ENCODE results near the gene SMARCB1.

The SMARCB1 gene

DNA sequence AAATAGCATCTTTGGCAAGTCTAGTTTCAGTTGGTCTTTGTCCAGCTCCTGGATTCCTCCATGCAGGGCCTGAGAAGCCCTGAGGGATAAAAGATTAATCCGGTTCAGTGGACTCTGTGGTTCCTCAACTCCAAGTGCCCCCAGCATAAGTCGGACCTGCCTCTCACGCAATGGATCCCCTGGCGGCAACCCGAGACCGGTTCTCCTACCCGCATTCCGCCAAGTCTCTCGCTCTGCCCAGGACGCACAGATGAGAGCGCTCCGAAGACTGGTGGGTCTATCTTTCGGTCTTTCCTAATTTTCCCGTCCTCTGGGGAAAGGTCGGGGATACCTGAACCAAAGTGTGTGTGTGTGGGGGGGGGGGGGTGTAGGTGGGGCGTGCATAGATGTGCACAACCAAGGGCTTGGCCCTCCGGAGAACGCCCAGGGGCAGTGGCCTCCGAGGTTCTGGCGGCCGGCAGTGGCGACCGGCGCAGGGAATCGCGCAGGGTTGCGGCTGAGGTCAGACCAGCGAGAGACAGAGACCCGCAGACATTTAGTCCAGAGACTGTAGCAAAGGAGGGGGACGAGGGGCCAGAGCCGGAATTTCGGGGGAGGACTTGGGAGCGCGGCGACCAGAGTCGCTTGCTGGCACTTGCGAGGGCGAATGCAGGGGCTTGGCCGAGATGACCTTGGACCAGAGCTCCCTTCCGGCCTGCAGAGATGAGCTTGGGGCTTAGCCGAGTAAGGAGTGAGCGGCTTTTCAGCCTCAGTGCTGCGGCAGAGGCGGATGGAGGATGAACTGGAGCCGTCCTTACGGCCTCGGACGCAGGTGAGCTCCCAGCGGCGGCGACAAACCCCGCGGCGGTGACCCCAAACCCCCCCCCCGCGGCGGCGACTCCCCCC is 70.2 kb downstream of the SMARCB1 start:
- no peak for TF ChIP-seq ZNF8 (CRISPR knock-in tag; IDR thresholded peaks at IDR 0.05)
- no peak for TF ChIP-seq PPARA (CRISPR knock-in tag; IDR thresholded peaks at IDR 0.05; ENCODE audit: borderline replicate concordance)
- no peak for TF ChIP-seq ZC3H10 (CRISPR knock-in tag; IDR thresholded peaks at IDR 0.05)
- TF ChIP-seq CSDC2 (CRISPR knock-in tag; IDR thresholded peaks at IDR 0.05), result no peak
- TF ChIP-seq, protein P1, sequence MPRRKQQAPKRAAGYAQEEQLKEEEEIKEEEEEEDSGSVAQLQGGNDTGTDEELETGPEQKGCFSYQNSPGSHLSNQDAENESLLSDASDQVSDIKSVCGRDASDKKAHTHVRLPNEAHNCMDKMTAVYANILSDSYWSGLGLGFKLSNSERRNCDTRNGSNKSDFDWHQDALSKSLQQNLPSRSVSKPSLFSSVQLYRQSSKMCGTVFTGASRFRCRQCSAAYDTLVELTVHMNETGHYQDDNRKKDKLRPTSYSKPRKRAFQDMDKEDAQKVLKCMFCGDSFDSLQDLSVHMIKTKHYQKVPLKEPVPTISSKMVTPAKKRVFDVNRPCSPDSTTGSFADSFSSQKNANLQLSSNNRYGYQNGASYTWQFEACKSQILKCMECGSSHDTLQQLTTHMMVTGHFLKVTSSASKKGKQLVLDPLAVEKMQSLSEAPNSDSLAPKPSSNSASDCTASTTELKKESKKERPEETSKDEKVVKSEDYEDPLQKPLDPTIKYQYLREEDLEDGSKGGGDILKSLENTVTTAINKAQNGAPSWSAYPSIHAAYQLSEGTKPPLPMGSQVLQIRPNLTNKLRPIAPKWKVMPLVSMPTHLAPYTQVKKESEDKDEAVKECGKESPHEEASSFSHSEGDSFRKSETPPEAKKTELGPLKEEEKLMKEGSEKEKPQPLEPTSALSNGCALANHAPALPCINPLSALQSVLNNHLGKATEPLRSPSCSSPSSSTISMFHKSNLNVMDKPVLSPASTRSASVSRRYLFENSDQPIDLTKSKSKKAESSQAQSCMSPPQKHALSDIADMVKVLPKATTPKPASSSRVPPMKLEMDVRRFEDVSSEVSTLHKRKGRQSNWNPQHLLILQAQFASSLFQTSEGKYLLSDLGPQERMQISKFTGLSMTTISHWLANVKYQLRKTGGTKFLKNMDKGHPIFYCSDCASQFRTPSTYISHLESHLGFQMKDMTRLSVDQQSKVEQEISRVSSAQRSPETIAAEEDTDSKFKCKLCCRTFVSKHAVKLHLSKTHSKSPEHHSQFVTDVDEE (CRISPR knock-in tag; IDR thresholded peaks at IDR 0.05), result peak; percentile 30; the same call in 1 of the 2 replicates
- no peak for TF ChIP-seq SNAI2 (CRISPR knock-in tag; IDR thresholded peaks at IDR 0.05)
- no peak for TF ChIP-seq ZNF565 (CRISPR knock-in tag; conservative IDR thresholded peaks at IDR 0.05; ENCODE audit: low read depth)
- no peak for TF ChIP-seq TCF4 (CRISPR knock-in tag; IDR thresholded peaks at IDR 0.05; ENCODE audit: borderline replicate concordance)
- TF ChIP-seq ZFP3 (CRISPR knock-in tag; IDR thresholded peaks at IDR 0.05), result no peak
- TF ChIP-seq OSR1 (CRISPR knock-in tag; IDR thresholded peaks at IDR 0.05), result no peak
- no peak for TF ChIP-seq ARNTL (CRISPR knock-in tag; IDR thresholded peaks at IDR 0.05; ENCODE audit: borderline replicate concordance, low read depth)
- 0 out of 2 replicates have a peak, but pooled peaks have one; percentile 51 for TF ChIP-seq GLIS3 (CRISPR knock-in tag; IDR thresholded peaks at IDR 0.05)
- TF ChIP-seq, protein P2, sequence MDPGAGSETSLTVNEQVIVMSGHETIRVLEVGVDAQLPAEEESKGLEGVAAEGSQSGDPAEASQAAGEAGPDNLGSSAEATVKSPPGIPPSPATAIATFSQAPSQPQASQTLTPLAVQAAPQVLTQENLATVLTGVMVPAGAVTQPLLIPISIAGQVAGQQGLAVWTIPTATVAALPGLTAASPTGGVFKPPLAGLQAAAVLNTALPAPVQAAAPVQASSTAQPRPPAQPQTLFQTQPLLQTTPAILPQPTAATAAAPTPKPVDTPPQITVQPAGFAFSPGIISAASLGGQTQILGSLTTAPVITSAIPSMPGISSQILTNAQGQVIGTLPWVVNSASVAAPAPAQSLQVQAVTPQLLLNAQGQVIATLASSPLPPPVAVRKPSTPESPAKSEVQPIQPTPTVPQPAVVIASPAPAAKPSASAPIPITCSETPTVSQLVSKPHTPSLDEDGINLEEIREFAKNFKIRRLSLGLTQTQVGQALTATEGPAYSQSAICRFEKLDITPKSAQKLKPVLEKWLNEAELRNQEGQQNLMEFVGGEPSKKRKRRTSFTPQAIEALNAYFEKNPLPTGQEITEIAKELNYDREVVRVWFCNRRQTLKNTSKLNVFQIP (CRISPR knock-in tag; IDR thresholded peaks at IDR 0.05; ENCODE audit: borderline replicate concordance, low read depth), result no peak
- TF ChIP-seq BACH2 (CRISPR knock-in tag; IDR thresholded peaks at IDR 0.05; ENCODE audit: borderline replicate concordance), result no peak
- no peak for TF ChIP-seq ZFP30 (CRISPR knock-in tag; IDR thresholded peaks at IDR 0.05)
- no peak for TF ChIP-seq TOX (CRISPR knock-in tag; IDR thresholded peaks at IDR 0.05; ENCODE audit: borderline replicate concordance)
- no peak for TF ChIP-seq ESRRG (CRISPR knock-in tag; IDR thresholded peaks at IDR 0.05)
- no peak for TF ChIP-seq RARB (CRISPR knock-in tag; IDR thresholded peaks at IDR 0.05)
- peak; percentile 68 for ATAC-seq

DNA sequence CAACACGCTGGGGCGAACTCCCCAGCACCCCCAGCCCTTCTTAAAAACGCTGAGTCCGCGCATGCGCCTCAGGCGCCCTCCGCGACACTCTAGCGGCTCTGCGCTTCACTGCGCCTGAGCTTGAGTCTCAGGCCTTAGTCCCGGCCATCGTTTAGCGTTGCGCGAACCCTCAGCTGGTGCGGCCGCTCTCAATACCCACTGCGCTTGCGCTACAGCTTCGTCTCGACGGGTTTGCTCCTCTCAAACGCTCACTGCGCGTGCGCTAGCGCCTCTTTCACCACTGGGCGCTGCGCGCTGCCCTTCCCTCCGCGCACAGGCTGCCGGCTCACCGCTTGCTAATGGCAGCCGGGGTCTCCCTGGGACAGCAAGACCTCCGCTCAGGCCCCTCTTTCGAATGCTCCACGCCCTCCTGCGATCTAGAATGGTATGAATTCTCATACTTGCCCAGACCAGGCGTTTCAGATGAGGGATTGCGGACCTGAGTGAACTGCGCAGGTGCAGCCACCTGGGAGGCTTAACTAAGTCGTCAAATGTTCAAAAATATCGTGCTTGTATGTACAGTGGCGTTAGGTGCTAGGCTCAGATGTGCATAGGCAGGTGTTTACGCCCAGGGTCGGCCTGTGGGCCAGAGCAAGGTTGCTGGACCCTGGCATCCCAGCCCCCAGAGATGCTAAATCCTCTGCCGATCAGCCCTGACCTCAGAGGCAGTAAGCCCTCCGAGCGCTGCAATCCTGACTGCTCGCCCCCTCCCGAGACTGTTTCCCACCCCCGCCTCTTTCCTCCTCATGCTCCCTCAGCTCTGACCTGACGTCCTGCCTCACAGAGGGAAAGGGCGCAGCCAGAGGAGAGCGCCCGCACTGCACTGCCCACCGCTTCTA is 71.1 kb downstream of the SMARCB1 start, which contains the start of gene SLC2A11:
Gene SLC2A11, plus strand, starts transcription at position 270 of the 878 bp plus-strand sequence. Its CDS starts 125 bp downstream, at position 395.
- no peak for TF ChIP-seq BACH2 (CRISPR knock-in tag; IDR thresholded peaks at IDR 0.05; ENCODE audit: borderline replicate concordance)
- peak; percentile 10; the same call in 1 of the 2 replicates for TF ChIP-seq ZNF70 (CRISPR knock-in tag; IDR thresholded peaks at IDR 0.05)
- ATAC-seq, result peak; percentile 96

DNA sequence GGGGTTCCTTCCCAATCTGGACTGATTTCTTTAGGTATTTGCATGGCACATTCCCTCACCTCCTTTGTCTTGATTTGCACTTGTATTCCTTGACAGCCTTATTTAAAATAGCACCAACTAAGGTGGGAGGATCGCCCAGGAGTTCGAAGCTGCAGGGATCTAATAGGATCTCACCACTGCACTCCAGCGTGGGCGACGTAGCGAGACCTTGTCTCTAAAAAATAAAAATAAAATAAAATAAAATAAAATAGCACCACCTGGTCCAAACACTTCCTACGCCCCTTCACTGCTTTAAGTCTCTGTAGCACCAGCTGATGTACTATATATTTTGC is 71.7 kb downstream of the SMARCB1 start:
- no peak for ATAC-seq
- TF ChIP-seq ZNF70 (CRISPR knock-in tag; IDR thresholded peaks at IDR 0.05) (no peak), BACH2 (CRISPR knock-in tag; IDR thresholded peaks at IDR 0.05; ENCODE audit: borderline replicate concordance) (no peak), ZC3H10 (CRISPR knock-in tag; IDR thresholded peaks at IDR 0.05) (no peak), TCF4 (CRISPR knock-in tag; IDR thresholded peaks at IDR 0.05; ENCODE audit: borderline replicate concordance) (no peak), ISL1 (CRISPR knock-in tag; IDR thresholded peaks at IDR 0.05) (no peak), SNAI2 (CRISPR knock-in tag; IDR thresholded peaks at IDR 0.05) (no peak)
- TF ChIP-seq, protein P2 (CRISPR knock-in tag; IDR thresholded peaks at IDR 0.05; ENCODE audit: borderline replicate concordance, low read depth), result no peak
- TF ChIP-seq, protein P3, sequence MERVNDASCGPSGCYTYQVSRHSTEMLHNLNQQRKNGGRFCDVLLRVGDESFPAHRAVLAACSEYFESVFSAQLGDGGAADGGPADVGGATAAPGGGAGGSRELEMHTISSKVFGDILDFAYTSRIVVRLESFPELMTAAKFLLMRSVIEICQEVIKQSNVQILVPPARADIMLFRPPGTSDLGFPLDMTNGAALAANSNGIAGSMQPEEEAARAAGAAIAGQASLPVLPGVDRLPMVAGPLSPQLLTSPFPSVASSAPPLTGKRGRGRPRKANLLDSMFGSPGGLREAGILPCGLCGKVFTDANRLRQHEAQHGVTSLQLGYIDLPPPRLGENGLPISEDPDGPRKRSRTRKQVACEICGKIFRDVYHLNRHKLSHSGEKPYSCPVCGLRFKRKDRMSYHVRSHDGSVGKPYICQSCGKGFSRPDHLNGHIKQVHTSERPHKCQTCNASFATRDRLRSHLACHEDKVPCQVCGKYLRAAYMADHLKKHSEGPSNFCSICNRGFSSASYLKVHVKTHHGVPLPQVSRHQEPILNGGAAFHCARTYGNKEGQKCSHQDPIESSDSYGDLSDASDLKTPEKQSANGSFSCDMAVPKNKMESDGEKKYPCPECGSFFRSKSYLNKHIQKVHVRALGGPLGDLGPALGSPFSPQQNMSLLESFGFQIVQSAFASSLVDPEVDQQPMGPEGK (CRISPR knock-in tag; IDR thresholded peaks at IDR 0.05; ENCODE audit: borderline replicate concordance), result no peak
- TF ChIP-seq, protein P1 (CRISPR knock-in tag; IDR thresholded peaks at IDR 0.05), result no peak
